DOHH2 (cell line): ENCODE results near the gene ITSN2.

Source experiments
- EZH2phosphoT487 ChIP-seq: fragments of 200-600 bp; sonication (generic); IDR thresholded peaks from 2 replicates; pipeline ENCODE4 v1.6.1; 2017; ENCODE audit warnings: borderline replicate concordance, mild to moderate bottlenecking, antibody characterized with exemption, low read length, moderate library complexity, mixed read lengths
- TF ChIP-seq, protein P1 (sequence below): fragments of 200-600 bp; sonication (generic); IDR thresholded peaks from one replicate; pipeline ENCODE4 v1.5.1; 2014; ENCODE audit warnings: antibody characterized with exemption, mild to moderate bottlenecking, low read depth, low read length; ENCODE audit not compliant: poor library complexity, severe bottlenecking

GRCh38 chr2:24360050-24360962, at the start of gene ITSN2:
- TF ChIP-seq, protein P1, sequence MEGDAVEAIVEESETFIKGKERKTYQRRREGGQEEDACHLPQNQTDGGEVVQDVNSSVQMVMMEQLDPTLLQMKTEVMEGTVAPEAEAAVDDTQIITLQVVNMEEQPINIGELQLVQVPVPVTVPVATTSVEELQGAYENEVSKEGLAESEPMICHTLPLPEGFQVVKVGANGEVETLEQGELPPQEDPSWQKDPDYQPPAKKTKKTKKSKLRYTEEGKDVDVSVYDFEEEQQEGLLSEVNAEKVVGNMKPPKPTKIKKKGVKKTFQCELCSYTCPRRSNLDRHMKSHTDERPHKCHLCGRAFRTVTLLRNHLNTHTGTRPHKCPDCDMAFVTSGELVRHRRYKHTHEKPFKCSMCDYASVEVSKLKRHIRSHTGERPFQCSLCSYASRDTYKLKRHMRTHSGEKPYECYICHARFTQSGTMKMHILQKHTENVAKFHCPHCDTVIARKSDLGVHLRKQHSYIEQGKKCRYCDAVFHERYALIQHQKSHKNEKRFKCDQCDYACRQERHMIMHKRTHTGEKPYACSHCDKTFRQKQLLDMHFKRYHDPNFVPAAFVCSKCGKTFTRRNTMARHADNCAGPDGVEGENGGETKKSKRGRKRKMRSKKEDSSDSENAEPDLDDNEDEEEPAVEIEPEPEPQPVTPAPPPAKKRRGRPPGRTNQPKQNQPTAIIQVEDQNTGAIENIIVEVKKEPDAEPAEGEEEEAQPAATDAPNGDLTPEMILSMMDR: no peak
- no peak for TF ChIP-seq EZH2phosphoT487
